Iris pigment epithelial cell (primary cell): ENCODE measurements around the gene ARID1A.
A peak's percentile ranks its signal among the peaks of the same experiment; 100 is the strongest.
"Not testable (repeated sequence)": the region's sequence is repeated elsewhere in the genome, so short reads cannot be mapped to it uniquely, and the experiment has no call there.

Experiments used
- DNase-seq: peaks from one replicate; pipeline ENCODE4 v3.0.0-alpha.2; 2011; ENCODE audit warnings: low read depth

Gene ARID1A

DNA sequence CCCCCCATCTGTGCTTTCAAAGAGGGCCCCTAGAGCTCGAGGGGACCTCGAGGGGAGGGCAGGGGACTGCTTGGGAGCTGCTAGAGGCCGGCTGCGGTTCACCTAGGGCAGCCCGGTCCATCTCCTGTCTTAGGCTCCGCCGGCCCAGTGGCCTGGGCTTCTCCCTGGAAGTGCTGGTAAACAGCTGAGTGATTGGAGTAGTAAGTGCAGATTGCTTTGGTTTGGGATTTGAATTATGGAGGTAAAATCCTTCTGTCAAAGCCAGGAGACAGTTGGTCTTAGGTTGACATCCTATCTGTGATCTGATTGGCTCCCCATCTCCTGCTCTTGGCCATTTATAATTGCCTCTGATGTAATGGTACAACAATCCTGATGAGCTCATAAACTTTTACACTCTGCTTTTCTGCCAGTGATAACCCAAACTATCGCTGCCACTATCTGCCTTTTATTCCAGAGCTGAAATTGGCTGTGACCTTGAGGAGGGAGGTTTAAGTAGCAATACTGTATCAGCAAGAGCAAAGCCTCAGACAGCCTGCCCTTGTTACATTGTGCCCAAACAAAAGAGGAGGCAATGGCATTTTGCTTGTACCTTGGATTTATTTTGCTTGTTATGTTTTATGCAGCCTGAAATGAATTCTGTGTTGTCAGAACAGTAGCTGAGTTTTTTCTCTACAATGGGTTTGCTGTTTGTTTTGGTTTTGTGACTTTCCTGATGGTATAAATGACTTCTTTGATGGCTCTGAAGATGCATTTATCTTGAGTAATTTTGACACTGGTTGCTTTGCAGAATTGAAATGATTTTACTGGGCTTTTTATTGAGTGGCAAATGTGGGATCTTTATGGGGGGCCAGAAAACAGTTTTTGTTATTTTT, 2.4 kb downstream of the ARID1A start:
- DNase-seq = peak; percentile 99

DNA sequence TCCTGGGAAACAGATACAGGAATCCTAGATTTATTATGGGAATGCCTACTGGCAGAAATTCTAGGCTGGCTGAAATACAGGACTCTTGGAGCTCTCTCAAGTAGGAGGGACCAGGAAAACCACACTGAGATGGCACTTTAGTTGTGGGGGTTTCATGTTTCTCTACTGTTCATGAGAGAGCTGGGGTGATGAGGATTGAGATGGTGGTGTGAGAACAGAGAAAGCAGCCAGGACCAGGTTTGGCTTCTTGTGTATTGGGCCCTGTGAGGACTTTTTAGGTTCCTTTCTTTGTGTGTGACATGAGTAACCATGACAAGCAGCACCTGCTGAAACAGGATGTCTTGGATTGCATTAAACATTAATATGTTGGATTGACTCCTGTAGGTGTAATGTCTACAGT, 4.9 kb downstream of the ARID1A start:
- no peak for DNase-seq

DNA sequence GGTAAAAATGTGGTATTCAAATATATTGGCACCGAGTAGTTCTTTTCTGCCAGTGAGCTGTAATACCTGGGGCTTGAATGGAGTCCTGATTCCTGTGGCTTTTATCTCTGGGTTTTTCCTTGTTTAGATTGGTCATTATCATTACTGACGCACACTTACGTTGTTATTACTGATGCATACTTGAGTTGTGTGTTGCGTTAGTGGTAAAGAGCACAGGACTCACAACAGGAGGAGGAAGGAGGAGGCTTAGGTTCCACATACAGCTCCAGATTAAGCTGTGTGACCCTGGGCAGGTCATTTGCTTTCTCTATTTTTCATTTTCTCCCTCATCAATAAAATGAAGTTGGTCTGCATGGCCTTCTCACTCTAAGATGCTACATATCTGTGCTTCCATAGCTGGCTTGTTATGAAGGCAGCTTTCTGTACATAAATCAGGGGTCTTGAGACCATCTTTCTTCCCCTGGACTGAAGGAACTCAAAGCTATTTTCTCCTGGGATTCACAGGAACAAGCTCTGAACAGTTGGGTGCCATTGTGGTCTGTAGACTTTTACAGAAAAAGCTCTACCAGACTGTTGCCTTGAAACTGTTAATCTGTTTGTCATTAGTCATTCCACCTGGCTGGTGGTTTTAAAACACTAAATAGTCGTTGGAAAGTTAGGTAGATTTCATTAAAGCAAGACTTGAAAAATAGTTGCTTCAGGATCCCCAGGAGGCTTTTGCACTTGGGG, 5.6 kb downstream of the ARID1A start:
- peak; percentile 73 for DNase-seq

DNA sequence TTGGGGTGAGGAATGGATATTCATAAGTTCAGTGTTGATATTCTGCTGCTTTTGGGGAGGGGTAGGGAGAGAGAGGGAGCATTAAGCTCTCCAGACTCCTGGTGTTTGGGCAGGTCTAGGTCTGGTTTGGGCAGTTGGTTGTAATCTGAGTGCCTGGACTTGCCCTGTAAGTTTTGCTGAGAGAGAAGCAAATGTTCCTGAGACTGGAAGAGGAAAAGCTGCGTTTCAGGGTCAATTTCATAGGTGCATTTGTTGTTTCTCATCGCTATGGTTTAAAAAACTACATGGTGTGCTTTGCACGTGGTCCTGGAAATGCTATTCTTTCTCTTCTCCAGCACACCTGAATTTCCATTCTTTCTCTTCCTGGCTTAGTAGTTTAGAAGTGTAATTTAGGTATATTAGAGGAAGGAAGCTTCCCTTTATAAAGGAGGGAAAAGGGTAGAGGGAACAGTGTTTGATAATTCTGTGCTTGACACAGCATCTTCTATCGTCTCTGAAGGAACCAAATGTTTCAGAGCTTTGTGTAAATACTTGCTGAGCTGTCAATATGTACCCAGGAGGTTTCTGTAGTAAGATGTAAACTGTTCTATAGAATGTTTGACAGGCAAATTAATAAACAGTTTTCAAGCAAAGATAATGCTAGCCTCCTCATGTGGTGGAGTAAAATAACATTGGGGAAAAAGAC, 6.3 kb downstream of the ARID1A start:
- no peak for DNase-seq

DNA sequence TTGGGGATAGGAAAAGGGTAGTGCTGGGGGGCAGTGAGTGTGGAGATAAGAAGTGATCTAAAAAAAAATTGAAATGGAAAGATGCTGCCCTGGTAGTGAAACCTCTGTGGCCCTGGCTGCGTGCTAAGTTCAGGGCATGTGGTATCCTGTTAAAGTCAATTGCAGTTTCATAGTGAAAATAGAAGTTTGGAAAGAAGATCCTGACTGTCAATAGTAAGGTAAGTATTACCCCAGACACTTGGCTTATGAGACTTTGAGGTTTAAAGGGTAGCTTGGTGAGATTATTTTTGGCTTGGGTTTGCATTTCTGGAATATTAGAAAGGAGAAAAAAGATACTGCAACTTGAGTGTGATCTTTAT, 6.8 kb downstream of the ARID1A start:
- DNase-seq = no peak

DNA sequence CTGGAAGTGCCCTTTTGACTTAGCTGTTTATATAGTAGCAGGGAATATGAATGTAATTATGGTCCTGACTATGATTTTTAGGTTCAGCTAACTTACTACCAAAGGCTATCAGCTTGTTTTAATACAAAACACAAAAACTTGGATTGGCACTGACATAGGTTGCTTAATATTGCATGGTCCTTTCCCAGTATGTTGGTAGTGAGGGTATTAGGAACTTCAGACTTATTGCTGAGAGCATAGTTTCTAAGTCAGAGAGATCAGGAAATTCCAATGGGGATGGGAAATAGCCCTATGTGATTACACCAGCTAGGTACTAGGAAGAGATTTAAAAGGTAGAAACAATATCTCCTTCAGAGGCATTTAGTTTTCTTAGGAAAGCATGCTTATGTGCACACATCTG, 7.7 kb downstream of the ARID1A start:
- no peak for DNase-seq

DNA sequence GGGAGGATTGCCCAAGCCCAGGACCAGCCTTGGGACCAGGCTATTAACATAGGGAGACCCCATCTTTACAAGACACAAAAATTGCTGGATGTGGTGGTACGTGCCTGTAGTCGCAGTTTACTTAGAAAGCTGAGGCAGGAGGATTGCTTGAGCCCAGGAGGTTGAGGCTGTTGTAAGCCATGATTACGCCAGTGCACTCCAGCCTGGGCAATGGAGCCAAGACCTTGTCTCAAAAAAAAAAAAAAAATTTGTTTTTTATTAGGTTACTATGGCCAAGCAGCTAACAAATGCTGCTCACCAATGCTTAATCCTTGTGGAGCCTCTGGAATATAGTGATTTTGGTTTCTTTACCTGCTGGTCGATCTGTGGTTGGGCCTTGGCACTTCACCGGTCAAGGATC, 8.8 kb downstream of the ARID1A start:
- no peak for DNase-seq

DNA sequence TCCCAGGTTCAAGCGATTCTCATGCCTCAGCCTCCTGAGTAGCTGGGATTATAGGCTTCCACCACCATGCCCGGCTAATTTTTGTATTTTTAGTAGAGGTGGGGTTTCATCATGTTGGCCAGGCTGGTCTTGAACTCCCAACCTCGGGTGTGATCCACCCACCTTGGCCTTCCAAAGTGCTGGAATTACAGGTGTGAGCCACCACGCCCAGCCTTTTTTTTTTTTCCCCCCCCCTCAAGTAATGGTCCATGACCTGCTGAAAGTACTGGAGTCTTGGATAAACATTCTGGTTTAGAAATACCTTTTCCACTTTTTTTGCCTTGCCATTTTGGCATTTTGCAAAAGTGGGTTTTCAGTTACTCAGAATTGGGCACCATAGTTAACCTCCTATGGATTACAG, 9.4 kb downstream of the ARID1A start:
- not testable (repeated sequence) for DNase-seq

DNA sequence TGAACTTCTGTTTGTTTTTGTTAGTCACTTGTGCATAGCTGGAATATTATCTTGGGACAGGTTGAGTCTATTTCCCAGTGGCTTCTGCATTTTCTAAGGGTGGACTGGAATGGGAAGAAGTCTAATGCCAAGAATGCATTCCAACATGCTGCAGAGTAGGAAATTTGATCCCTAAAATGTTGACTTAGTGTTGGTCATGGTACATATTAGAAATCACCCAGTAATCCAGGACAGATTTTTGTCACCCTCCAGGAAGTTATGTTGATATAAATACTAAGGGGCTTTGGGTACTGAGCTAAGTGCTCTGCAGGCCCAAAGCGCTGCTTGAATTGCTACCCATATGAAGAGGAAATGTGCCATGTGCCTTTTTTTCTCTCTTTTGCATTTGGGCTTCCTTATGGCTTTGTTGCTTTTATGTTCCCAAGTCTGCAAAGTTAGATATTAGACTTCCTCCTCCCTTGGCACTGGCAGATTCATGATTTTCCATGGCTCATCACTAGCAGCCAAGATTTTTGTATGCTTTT, 10.0 kb downstream of the ARID1A start:
- peak; percentile 77 for DNase-seq

DNA sequence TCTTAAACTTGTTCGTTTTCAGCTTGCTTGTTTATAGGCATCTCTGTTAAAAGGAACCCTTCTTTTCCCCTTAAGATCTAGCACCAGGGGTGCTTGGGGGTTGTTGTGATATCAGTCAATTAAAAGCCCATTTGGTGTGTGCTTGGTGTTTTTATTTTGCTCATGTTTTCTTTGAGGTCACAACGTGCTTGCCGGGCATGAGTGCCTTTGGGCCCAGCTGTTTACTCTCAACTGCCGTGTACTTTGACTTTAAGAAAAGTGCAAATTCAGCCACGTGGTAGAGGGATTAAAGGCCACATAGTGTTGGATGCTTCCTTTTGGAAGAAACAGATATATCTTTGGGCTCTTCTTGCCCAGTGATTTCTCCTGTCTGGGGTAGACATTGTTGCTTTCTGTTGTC, 10.5 kb downstream of the ARID1A start:
- no peak for DNase-seq

DNA sequence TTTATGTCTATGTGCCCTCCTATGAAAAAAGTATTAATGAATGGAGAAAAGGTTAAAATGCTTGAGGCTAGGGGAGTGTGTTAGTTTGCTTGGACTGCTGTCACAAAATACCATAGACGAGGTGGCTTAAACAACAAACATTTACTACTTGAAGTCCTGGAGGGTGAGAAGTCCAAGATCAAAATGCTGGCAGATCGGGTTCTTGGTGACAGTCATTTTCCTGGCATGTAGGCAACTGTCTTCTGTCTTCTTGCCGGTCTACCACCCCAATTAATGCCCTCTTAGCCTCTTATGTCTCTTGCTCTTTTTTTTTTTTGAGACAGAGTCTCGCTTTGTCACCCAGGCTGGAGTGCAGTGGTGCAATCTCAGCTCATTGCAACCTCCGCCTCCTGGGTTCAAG, 15.0 kb downstream of the ARID1A start:
- no peak for DNase-seq

DNA sequence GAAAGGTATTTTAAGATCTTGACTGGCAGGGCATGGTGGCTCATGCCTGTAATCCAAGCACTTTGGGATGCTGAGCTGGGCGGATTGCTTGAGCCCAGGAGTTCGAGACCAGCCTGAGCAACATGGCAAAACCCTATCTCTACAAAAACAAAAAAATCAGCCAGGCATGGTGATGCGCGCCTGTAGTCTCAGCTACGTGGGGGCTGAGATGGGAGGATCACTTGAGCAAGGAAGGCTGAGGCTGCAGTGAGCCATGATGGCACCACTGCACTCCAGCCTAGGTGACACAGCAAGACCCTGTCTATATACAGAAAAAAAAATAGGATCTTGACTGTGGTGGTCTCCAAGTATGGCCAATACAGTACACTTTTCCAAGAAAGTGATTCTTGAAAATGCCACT, 16.0 kb downstream of the ARID1A start:
- DNase-seq = no peak

DNA sequence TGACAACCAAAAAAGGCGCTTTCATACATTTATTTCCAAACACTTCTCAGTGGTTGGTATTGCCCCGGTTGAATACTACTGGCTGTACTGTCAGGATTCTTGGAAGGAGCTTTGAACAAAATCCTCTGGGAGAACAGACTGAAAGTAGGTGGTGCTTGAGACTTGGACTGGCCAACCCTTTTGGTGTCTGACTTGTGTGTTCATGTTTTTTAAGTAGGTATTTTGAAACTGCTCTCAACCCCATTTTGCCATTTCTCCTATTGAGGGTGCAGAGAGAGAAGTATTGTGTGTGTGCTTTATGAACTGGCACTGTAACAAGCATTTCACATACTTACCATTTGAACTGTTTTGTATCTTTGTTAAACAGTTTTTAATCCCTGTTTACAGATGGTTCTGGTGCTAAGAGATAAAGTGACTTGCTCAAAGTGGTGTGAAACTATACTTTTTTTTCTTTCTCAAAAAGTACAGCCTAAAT, 21.2 kb downstream of the ARID1A start:
- no peak for DNase-seq

DNA sequence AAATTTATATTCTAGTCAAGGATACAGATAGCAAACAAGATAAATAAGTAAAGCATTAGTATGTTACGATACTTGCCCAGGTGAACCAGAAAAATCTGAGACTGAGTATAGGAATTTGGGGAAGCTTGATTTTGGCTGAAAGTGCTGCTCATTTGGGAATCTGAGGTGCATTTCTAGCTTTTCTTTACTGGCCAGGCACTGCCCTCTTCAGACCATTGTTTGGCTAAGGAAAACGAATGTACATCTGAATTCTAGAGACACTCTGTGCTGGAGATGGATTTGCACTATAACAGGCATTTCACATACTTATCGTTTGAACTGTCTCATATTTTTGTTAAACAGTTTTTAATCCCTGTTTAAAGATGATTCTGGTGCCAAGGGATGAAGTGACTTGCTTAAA, 23.4 kb downstream of the ARID1A start:
- no peak for DNase-seq

DNA sequence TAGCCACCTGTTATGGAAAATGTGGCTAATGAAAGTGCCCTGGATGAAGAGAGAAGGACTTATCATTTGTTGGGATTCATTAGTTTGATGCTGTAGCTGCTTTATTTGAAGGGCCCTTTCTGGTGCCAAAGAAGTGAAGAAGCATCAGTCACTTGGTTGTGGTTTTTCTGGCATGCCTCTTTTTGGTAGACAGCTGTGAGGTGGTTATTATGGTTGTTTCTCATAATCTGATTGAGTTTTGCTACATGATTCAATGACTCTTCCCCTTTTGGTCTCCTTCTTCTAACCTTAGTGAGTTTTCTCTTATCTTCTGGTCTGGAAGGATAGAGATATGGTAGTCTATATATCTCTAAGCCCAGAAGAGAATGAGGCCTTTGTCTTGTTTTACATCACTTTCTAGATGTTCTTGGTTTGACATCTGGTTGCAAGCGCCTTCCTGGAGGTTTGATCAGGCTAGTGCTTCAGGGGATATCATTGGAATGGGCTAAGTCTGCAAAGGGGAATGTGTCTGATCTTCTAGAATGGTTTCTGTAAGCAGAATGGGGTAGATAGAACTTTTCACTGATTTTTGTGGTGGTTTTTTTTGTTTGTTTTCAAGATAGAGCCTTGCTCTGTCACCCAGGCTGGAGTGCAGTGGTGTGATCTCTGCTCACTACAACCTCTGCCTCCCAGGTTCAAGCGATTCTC, 26.0 kb downstream of the ARID1A start:
- no peak for DNase-seq

DNA sequence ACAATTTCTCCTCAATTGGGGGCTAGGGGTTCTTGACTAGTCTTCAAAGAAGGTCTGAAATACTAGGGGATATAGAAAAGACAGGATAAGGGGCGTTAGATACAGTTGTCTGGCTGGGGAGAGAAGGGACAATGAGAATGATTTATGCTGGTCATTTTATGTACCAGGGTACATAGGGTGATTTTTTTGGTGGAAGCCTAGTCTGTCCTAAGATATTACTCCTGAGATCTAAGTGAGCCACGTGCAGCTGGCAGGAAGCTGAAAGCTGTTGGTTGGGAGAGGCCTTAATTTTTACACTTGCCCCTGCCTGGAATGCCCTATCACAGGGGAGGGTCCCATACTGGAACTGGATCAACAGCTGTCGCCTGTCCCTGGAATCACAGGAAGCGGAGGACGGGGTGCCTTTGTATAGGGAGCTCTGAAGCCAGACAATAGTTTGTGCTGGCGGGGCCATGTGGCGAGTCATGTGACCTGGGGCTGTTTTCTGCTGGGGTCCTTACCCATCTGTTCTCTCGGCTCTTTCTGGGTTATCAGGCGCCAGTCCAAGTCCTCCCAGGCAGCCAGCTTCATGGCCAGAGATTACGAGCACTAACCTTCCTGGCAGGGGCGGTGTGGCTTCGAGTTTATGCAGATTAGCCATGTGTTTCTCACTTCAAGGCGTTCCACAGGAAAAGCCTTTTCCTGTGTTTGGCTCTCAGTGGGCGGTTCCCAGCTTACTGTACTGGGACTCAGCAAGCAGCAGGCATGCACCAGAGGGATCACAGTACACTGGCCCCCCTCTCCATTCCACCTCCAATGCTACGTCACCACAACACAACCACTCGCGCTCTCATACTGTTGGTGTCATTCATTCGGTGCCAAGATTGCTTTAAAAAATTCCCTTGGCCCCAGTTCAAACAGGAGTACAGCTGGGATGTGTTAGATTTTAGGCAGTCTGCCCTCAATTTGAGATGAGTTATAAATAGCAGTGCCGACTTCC, 27.5 kb downstream of the ARID1A start:
- peak; percentile 98 for DNase-seq

DNA sequence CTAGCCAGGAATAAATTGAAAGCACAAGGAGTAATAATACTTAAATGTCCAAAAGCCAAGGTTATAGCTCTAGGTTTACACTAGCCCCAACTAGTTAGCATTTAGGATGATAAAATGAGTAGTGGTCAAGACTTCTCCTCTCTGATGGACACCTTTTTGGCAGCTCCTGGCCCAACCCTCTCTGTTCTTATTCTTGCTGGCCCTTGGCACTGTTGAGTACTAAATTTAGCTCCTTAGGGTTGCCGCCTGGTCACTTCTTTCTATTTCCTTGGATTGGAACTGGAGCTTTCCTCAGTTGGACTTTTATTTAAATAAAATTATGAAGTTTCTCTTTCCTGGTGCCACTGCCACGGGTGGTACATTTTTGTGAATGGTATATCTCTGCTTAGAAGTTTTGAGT, 28.3 kb downstream of the ARID1A start:
- DNase-seq = no peak

DNA sequence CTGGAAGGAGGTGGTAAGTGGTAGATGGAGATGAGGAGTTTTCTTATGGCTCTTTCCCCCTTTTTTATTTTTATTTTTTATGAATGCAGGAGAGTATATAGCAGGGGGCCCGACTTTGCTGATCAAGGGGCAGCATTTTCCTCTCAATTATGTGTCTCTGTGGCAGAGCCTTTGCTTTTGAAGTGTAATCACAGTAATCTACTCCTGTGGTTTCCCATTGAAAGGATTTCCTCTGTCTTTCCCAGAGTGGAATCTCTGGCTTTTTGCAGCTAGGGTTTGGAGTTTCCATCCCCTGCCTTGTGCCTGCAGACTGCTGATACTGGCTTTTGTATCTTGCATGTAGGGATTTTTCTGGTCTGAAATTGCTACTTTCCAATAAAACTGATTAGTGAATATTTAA, 29.1 kb downstream of the ARID1A start:
- no peak for DNase-seq

DNA sequence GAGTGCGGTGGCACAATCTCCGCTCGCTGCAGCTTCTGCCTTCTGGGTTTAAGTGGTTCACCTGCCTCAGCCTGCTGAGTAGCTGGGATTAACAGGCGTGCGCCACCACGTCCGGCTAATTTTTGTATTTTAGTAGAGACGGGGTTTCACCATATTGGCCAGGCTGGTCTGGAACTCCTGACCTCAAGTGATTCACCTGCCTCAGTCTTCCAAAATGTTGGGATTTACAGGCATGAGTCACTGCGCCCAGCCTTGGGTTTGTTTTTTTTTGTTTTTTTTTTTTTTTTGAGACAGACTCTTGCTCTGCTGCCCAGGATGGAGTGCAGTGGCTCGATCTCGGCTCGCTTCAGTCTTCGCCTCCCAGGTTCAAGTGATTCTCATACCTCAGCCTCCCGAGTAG, 30.1 kb downstream of the ARID1A start:
- DNase-seq = peak; percentile 62

DNA sequence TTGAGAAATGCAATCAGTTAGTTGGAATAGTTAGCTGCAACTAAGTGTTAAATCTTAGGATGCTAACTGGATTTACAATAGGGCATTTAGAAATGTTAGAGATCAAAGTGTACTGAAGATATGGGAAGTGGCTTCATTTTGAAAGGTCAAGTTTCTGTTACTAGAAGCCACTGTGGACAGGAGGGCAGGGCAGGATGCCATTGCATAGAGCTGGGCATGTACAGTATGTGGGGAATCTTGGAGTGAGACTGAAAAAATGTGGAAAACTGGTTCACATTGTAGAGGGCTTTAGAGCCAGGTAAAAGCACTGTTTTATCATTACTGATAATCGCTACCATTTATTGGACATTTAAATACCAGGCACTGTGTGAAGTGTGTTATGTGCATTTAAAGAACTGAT, 31.0 kb downstream of the ARID1A start:
- DNase-seq = no peak

DNA sequence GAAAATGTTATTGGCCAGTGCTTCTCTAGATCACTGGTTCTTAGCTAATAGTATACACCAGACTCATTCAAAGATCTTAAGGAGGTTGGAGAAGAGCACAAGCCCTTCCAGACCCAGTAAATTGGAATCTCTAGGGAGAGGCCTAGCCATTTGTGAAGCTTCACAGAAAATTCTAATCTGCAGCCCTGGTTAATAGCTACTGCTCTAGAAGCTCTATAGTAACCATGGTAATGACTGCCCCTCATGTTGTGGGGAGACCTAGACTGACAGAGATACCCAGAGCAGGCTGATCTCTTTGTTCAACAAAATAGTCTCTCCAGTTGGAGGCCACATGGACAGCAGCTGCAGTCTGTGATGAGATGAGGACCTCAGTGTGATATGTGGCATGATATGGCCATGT, 31.7 kb downstream of the ARID1A start:
- no peak for DNase-seq
